HG03571 (cell line): Measurements from ENCODE around the gene ABCA7.

ENCODE experiments used
- ATAC-seq: cut with Tn5 transposase; IDR thresholded peaks from one replicate; pipeline ENCODE4 v1.9.1; 2021; ENCODE audit not compliant: unreplicated experiment

The ABCA7 gene

DNA sequence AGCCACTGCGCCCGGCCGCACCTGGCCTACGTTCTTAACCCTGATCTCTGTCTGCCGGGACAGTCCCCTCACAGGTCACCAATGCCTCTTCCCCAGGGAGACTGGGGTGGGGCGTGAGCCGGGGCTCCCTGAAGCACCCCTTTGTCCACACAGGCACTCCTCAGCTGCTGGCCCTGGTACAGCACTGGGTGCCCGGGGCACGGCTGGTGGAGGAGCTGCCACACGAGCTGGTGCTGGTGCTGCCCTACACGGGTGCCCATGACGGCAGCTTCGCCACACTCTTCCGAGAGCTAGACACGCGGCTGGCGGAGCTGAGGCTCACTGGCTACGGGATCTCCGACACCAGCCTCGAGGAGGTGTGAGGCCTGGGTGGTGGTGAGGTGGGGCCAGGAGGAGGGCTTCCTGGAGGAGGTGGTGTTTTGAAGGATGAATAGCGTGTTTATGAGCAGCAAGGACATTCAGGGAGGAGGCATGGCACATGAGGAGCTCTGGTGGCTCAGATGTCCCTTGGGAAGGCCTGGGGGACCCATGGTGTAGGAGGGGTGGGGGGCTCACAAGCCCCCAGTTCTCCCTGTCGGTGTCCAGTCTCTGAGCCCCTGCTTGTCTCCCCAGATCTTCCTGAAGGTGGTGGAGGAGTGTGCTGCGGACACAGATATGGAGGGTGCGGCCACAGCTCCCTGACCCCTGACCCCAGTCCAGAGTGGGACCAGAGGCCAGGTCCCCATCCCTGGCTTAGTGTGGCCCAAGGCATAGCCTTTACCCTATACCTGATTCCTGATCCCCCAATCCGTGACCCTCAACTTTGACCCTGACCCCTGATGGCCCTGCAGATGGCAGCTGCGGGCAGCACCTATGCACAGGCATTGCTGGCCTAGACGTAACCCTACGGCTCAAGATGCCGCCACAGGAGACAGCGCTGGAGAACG is 13.5 kb downstream of the ABCA7 start:
- no peak for ATAC-seq

DNA sequence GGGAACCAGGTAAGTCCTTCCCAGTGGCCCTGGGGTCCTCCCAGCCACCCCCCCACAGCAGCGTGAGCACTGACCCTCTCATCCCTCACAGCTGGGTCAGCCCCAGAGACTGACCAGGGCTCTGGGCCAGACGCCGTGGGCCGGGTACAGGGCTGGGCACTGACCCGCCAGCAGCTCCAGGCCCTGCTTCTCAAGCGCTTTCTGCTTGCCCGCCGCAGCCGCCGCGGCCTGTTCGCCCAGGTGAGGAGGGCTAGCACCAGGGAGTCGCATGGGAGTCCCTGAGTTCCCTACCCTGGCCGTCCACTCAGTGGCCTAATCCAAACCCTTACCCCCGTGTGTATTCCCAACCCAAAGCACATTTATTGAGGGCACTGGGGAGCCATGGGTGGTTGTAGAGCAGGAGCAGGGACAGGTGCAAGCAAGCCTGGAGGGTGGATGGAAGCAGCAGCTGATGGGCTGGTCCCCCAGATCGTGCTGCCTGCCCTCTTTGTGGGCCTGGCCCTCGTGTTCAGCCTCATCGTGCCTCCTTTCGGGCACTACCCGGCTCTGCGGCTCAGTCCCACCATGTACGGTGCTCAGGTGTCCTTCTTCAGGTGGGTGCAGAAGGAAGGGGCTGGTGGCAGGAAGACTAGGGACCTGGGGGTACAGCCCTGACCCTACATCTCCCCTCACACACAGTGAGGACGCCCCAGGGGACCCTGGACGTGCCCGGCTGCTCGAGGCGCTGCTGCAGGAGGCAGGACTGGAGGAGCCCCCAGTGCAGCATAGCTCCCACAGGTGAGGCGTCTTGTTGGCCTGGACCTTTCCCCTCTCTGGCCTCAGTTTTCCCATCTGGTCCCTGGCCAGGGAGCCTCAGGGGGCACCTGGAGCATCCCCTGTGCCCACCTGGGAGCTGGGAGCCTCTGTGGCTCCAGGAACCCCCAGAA is 14.5 kb downstream of the ABCA7 start:
- ATAC-seq: no peak

DNA sequence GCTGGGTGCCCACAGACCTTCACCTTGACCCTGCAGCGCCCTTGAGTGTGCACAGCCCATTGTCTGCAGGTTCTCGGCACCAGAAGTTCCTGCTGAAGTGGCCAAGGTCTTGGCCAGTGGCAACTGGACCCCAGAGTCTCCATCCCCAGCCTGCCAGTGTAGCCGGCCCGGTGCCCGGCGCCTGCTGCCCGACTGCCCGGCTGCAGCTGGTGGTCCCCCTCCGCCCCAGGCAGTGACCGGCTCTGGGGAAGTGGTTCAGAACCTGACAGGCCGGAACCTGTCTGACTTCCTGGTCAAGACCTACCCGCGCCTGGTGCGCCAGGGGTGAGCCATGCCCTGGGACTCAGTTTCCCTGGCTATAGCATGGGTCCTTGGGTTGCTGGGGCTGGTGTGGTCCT is 15.1 kb downstream of the ABCA7 start:
- ATAC-seq: no peak

DNA sequence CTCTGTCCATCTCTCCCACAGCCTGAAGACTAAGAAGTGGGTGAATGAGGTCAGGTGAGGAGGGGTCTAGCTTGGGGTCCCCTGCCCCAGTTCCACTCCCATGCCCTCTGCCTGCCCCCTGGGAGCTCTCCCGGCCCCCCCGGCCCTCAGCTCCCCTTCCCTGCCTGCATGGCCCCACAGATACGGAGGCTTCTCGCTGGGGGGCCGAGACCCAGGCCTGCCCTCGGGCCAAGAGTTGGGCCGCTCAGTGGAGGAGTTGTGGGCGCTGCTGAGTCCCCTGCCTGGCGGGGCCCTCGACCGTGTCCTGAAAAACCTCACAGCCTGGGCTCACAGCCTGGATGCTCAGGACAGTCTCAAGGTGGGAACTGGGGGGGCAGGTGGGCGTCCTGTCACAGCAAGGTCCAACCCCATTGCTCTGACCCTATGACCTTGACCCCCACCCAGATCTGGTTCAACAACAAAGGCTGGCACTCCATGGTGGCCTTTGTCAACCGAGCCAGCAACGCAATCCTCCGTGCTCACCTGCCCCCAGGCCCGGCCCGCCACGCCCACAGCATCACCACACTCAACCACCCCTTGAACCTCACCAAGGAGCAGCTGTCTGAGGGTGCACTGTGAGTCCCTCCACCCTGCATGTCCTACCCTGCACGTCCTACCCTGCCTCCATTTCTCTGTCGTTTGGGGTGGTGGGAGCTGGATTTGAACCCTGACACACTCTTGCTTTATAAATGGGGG is 16.1 kb downstream of the ABCA7 start:
- ATAC-seq: no peak

DNA sequence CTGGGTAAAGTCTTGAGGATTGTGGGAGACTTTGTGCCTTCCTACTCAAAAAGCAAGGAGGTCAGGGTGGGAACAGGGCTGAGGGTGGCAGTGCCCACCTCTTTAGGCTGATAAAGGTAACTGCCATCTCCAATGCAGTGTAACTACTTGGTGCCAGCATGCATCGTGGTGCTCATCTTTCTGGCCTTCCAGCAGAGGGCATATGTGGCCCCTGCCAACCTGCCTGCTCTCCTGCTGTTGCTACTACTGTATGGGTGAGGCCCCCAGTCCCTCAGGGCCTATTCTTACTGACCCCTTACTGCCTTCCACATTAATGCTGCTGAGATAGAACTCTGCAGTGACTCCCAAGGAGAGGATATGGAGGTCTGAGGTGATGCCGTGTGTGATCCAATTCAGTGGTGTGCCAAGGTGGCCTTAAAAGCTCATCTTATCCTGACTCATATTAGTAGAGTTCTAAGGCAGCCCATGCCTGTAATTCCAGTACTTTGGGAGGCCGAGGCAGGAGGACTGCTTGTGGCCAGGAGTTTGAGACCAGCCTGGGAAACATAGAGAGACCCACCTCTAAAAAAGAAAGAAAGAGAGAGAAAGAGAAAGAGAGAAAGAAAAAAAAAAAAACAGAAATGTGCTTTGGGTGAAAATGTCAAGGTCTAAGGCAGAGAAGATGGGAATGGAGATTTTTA is 17.4 kb downstream of the ABCA7 start:
- no peak for ATAC-seq

DNA sequence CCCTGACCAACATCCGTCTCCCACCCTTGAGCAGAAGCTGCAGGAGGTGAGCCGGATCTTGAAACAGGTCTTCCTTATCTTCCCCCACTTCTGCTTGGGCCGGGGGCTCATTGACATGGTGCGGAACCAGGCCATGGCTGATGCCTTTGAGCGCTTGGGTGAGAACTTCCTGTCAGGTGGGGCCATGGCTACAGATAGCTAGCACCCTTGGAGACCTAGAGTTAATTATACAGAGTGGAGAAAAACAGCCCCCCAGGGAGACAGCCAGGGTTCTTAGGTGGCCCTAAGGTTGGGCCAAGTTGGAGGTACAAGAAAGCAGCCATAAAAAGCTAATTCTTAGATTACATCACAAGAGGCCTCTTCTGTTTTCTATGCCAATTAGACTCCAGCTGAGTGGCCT is 18.2 kb downstream of the ABCA7 start:
- no peak for ATAC-seq

DNA sequence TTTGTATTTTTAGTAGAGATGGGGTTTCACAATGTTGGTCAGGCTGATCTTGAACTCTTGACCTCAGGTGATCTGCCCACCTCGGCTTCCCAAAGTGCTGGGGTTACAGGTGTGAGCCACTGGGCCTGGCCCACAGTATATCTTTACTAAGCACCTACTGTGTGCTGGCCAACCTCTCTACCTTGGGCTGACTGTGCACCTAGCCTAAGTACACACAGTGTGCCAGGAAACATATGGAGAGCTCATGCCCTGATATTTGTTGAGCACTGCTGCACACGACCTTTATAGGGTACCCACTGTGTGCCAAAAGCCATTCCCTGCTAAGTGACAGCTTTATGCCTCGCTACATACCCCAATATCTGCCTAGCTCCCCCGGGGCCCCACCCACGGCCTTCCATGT is 20.8 kb downstream of the ABCA7 start:
- ATAC-seq: no peak

DNA sequence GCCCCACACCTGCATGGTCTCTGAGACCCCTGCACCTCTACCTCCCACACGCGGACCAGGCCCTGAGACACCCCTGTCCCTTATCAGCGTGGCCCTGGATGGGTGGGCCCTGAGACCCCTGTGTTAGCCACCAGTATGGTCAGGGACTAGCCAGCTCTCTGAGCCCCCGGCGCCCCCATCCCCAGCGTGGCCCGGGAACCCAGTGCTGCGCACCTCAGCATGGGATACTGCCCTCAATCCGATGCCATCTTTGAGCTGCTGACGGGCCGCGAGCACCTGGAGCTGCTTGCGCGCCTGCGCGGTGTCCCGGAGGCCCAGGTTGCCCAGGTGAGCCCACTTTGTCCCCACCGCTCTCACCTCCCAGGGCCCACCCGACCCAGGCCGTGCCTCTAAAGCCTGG is 22.1 kb downstream of the ABCA7 start:
- ATAC-seq: no peak

DNA sequence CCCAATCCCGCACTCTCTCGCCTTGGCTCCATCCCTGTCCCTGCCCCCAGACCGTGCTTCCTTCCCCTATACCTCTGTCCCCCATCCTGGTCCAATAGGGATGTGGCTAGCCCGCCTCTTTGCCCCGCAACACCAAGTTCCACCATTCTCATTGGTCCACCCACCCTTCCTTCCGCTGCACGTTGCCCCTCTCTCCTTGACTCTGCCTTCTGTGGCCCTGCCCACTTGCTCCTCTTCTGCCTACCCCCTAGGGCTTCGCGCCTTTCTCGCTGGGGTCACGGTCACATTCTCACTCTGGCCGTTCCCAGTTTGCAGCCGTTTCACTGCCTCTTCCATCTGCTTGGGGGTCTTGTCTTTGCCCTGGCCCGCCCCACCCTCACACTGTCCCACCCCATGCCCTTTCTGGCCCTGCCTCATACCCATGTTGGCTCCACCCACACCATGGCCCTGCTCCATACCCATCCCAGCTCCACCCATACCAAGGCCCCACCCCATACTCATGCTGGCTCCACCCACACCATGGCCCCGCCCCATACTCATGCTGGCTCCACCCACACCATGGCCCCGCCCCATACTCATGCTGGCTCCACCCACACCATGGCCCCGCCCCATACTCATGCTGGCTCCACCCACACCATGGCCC is 22.6 kb downstream of the ABCA7 start:
- ATAC-seq: no peak

DNA sequence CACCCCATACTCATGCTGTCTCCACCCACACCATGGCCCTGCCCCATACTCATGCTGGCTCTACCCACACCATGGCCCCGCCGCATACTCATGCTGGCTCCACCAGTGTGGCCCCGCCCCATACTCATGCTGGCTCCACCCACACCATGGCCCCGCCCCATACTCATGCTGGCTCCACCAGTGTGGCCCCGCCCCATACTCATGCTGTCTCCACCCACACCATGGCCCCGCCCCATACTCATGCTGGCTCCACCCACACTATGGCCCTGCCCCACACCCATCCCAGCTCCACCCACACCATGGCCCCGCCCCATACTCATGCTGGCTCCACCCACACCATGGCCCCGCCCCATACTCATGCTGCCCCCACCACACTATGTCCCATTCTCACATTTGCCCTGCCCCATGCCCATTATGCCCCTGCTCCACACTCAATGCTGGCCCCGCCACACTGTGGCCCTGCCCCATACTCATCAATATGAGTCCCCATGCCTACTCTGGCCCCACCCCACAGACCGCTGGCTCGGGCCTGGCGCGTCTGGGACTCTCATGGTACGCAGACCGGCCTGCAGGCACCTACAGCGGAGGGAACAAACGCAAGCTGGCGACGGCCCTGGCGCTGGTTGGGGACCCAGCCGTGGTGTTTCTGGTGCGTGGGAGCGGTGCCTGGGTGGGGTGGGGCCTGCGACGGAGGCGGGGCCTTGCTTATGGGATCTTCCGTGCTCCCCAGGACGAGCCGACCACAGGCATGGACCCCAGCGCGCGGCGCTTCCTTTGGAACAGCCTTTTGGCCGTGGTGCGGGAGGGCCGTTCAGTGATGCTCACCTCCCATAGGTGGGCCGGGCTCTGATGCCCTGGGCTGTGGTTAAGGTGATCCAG is 23.4 kb downstream of the ABCA7 start:
- ATAC-seq: no peak

DNA sequence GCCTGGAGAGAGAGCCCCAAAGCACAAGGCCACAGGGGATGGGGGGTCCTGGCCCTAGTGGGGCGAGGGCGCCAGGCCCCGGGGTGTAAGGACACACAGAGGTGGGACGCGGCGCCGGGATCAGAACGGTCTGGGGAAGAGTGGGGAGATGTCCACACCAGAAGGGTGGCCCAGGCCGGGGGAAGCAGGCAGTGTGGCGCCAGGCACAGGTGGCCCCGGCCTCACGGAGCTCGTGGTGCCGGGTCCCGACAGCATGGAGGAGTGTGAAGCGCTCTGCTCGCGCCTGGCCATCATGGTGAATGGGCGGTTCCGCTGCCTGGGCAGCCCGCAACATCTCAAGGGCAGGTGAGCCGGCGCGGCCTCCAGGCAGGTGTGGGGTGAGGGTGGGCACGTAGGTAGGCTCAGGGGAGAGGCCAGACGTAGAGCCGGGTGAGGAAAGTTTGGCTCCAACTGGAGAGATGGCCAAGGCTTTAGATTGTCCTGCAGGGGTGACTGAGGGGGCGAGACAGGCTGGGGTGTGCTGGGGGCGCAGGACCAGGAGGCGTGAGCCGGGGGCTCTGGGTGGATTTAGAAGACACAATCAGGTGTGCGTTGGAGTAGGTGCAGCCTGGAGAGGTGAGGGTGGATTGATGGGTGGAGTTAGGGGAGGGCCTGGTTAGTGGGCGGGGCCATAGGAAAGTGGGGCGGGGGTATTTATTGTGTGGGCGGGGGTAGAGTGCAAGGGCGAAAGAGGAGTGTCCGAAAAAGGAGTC is 24.2 kb downstream of the ABCA7 start:
- ATAC-seq: no peak

DNA sequence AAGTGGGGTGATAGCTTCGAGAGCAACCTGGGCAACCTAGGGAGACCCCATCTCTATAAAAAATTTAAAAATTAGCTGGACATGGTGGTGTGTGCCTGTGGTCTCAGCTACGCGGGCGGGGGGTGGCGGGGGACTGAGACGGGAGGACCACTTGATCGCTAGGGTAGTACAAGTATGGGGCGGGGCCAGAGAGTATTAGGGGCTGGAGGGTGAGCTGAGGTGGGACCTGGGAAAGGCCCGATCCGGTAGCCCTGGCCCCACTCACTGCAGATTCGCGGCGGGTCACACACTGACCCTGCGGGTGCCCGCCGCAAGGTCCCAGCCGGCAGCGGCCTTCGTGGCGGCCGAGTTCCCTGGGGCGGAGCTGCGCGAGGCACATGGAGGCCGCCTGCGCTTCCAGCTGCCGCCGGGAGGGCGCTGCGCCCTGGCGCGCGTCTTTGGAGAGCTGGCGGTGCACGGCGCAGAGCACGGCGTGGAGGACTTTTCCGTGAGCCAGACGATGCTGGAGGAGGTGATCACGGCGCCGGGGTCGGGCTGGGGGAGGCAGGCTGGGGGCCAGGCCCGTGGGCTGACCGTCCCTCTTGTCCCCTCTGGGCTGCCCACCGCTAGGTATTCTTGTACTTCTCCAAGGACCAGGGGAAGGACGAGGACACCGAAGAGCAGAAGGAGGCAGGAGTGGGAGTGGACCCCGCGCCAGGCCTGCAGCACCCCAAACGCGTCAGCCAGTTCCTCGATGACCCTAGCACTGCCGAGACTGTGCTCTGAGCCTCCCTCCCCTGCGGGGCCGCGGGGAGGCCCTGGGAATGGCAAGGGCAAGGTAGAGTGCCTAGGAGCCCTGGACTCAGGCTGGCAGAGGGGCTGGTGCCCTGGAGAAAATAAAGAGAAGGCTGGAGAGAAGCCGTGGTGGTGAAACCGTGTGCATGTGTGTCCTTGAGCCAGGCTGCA is 25.0 kb downstream of the ABCA7 start:
- no peak for ATAC-seq

DNA sequence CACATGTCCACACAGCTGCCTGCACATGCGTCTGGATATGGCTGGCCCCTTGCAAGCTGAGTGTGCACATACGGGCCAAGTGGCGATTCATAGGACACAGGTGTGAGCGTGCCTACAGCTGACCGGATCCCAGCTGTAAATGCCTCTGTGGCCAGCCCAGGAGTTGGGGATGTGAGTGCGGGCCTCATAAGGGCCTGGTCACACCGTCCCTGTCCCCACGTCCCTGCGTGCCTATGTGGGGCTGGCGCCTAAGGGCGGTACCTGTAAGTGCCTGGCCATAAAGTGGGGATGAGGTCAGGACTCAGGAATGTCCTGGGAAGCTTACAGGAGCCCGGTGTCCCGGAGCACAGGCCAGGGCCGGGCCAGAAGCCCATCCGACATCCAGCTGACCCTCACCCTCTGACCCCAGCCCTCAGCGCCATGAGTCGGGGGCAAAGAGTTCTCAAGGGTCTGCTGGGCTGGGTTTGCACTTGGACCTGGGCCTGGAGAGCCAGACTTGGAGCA is 25.8 kb downstream of the ABCA7 start:
- ATAC-seq: no peak

DNA sequence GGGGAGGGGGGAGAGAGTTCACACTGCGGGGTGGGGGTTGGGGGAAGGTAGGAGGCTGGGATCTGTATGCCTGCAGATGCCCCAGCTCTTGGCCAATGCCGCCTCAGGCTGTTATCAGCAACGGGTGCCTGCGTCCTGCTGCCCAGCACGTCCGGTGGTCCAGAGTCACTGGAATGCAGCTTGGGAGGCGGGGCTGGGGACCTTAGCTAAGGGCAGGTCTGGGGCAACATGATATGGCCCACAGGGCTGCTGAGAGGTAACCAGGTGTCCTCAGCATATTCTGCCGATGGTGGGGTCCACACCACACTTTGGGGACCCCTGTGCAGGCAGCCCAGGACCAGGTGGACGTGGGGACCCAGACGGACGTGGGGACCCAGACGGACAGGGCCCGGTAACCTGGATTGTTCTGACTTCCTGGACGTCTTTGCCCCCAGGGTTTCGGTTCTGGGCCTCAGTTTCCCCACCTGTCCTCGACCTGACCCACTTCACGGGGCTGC is 26.4 kb downstream of the ABCA7 start:
- ATAC-seq: no peak

DNA sequence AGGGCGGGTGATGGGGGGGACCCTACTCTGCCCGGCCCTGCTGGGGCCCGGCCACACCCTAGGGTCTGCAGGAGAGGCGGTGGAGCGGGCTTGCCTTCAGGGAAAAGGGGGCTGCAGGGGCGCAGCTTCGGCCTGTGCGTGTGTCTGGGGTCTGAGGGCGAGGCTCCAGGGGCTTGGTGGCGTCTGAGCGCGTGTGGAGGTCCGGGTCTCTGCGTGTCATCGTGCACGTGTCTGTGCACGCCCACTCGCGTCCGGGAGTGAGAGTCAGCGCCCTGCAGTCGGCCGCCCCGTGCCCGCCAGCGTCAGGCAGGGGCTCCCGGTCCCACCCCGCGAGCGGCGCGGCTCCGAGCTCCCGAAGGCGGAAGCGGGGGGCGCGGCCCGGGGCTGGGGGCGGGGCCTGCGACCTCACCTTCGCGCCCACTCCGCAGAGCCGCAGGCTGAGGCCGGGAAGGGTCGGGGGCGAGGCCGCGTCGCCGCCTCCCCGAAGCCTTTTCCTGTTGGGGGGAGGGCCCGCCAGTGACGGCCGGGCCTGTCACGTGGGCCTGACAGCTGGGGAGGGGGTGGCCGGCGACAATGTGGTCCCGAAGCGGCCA is 26.9 kb downstream of the ABCA7 start, which contains the start of gene ARHGAP45:
TSS of gene ARHGAP45 (plus strand) at position 420 of the 593 bp plus-strand sequence. CDS start 239 bp downstream, outside the sequence.
- peak; percentile 38 for ATAC-seq

DNA sequence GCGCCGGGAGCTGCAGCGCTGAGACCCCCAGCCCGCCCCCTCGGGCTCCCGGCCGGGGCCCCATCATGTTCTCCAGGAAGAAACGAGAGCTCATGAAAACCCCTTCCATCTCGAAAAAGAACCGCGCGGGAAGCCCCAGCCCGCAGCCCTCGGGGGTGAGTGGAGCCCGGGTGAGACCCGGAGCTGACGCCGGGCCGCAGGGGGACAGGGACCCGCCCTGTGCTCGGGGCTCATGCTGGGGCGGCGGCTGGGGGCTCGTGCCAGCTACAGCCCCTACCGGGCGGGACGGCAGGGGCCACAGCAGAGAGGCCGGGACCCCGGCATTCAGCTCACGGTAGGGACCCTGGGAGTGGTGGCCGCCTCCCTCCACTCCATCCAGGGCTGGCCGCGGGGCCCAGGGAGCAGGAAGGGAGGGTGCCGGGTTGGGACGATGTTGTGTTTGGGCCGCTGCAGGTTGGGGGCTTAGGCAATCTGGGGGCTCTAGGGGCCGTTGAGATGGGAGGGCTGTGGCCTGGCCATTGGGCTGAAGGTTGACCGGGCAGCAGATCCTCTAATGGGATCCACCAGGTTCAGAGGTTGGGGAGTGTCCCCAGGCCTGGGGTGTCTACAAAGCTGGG is 27.5 kb downstream of the ABCA7 start:
- ATAC-seq: peak; percentile 19
